NCI-H2196 (cell line): Measurements from ENCODE around the gene PARVB.

ENCODE experiments used
- DNase-seq: peaks from one replicate; lab custom pipeline; 2025; ENCODE audit not compliant: unreplicated experiment; lab: John Stamatoyannopoulos, UW

The PARVB gene

DNA sequence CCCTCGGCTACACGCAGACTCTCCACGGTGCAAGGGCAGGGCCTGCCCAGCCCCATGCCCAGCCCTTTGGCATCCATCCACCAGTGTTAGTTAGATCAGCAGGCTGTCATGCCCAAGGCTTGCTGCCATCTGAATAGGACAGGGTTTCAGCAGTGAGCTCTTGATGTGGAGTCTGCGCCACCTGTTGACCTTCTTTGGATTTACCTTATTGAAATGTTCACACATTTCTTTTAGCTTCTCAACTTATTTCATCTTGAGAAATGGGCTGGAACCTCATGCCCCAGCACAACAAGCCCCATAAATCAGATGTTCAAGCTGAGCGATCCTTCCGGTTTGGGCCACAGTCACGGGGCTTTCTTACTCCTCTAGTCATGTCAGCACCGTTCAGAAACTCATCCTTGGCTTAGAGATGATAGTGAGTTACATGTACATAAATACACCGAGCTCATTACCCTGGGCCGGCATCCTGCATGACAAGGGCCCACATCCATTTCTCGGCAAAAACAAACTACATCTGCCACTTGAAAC lies 61.7 kb downstream of the PARVB start:
- DNase-seq, result peak; percentile 94

DNA sequence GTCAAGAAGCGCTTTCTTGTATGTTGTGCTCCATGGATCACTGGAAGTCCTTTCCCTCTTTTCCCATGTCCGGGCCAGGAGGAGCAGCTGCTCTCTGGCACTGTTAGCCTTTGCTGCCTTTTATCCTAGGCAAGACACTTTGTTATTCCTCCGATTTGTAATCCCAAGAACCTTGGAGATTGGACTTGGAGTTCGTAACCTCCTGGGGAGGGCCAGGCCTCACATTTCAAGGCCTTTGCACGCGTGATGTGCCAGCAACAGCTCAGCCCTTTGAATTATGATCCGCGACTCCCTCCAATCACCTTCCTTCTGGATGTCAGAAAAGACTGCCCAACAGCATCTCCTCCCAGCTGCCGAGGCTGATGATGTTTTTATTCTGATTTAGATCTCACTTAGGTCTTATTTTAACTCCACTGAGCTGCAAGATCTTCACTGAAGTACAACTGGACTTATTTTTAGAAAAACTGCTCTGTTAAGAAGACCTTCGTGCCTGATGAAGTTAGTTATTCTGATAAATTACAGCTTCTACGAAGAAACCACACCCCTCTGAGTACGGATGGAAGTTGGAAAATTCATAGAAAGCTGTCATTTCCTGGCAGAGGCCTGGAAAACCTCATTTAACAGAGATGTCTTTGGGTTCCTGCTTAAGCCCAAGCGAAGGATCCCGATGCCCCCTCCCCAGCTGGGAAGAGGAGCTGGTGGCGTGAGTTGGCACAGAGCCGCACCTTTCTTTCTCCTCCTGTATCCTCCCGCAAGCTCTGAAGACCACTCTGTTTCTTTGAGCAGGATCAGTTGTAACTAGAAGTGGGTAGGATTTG lies 62.4 kb downstream of the PARVB start:
- no peak for DNase-seq

DNA sequence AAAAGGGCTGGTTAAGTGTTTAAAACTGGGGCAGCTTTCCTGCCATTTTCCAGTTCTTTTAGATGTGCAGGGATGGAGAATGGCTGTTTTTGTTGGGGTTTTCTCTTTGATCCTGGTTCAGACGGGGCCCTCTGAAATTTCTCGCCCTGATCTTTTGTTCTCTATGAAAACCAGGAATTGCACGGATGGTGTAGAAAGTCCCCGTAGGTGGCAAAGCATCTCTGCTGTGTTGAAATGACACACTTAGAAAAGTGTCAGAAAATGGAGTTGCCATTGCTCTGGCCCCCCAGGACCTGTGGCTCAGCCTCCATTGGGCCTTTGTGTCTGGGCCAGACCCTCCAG lies 63.0 kb downstream of the PARVB start:
- DNase-seq, result no peak

DNA sequence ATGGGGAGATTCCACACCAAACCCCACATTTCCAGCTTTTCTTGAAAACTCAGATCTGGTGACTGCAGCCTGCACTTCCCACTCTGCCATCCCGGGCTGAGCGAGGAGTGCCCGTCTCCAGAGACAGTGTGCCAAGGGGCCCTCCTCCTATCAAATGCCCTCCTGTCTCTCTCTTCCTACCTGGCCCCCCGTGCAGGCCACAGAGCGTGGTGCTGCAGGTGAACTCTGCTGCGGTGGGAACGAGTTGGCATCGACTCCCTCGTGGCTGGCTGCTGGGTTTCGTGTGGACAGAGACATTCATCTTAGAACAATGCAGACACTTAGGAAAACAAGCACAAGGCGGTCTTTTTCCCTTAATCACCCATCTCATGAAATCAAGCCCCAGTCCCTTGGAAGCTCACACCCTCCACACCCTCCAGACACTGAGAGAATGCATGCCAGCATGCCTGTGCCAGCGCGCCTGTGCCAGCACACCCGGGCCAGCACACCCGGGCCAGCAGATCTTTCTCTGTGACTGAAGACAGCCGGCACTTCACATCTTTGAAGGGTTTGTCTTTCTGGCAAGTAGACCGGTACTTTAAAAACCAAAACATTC lies 65.0 kb downstream of the PARVB start:
- DNase-seq, result peak; percentile 13

DNA sequence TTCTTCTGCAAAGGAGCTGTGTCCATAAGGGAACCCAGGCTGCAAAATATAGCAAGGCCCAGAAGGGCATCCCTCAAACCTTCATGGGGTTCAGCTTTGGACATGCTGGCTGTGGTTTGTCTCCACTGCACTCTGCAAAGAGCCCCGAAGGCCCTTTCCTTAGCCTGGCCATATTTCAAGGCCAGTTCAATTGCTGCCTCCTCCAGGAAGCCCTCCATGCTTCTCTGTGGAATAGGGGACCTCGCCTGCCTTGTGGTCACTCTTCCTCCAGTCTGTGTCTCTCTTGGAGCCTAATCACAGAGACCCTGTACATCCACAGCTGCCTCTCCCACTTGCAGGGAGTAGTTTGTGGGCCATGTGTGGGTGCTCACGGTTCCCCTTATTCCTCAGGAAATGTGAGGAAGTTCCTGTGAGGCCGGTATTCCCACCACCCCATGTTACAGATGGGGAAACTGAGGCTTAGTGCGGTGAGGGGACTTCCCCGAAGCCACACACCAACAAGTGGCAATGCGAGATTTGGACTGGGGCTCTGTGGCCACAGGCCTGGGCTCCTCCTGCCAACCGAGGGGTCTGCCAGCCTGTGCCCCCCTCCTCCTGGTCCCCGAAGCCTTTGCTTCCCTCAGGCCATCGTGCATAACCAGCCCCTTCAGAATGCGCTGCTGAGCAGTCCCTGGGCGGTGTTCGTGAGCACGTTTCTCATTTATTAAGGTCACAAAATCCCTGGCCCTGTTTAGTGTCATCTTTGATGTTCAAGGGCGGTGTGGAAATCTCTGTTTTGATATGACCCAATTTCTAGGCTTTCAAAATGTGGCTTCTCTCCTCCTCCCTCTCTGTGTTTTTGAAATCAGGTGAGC lies 65.8 kb downstream of the PARVB start:
- no peak for DNase-seq

DNA sequence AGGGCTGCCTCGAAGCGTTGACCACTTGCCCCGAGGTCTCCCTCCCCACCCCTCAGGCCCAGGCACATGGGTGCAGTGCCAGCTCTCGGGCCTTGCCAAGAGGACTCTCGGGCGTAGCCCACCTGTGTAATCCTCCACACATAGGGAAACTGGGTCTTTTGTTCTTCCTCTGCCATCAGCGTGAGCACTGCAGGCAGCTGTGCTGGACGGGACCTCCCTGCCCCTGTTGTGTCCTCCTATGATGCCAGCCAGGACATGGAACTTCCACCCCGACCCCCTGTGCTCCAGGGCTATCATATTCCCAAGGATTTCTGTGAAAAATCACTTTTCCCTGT lies 66.4 kb downstream of the PARVB start:
- no peak for DNase-seq

DNA sequence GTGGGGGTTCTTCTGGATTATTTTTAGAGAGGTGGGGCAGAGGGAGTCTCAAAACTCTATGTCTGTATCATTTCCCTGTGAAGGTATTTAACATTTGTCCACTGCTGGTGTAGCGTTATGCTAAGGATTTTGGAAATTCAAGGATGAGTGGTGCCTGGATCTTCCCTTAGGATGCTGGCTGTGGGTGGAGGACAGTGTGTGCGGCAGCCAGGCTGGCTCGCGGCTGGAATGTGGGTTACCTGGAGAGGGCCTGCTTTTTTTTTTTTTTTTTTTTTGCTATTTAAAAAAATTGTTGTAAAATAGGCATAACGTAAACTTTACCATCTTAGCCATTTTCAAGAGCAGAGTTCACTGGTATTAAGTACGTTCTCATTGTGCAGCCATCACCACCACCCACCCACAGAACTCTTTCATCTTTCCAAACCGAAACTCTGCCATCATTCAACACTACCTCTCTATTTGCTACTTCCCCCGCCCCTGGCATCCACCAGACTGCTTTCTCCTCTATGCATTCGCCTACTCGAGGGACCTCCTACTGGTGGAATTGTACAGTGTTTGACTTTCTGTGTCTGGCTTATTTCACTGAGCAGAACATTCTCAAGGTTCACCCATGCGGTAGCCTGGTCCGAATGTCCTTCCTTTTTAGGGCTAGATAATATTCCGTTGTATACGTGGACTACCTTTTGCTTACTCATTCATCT lies 67.1 kb downstream of the PARVB start:
- DNase-seq, result no peak

DNA sequence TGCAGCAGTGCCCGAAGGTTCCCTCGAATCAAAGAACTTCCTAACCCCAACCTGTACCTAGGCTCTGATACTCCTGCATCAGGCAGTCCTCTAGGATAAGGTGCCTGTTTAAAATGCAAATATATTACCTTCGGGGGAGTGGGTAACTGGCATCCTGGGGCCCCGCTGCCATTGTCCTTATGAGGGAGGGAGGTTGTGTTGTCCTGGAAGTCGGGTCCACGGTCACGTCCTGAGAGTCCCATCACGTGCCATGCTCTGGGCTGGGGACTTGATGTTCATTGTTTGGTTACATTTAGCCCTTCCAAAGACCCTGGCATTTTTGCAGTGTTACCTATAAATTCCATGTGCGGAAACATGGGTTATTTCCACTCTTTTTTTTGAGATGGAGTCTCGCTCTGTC lies 67.6 kb downstream of the PARVB start:
- DNase-seq, result no peak

DNA sequence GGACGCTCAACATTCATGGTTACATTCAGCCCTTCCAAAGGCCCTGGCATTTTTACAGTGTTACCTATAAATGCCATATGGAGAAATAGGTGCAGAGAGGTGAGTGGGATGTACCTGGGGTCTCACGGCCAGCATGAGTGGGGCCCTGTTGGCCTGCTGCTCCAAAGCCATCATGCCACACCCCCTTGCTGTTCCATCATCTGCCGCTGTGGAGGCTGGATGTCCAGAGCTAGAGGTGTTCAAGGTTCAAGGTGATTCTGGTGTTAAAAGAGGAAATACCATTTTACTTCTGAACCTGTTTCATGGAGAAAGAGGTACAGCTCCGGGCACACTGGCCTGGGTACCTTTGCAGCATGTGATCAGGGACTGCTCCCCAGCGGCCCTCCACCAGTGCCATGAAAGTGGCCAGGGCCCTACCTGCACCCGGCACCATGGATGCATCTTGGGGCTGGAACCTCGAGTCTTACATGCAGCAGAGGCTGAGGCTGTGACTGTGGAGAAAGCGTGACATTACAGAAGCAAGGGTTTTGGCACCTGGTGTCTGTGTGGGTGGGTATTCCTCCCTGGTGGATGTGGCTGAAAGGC lies 68.6 kb downstream of the PARVB start:
- no peak for DNase-seq

DNA sequence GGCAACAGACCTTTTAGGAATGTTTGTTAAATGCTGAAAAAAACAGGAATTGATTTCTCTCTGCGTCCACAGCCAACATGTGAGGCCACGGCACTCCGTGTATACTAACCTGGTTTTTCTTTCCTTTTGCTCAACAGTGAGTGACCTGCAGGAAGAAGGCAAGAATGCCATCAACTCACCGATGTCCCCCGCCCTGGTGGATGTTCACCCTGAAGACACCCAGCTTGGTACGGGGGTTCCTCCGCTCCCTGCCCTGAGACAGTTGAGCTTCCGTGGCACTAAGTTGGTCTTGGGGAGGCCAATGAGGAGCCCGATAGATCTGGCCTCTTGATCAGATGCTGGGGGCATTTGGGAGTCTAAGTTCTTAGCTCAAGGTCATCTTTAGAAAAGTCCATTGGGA lies 69.7 kb downstream of the PARVB start:
- no peak for DNase-seq

DNA sequence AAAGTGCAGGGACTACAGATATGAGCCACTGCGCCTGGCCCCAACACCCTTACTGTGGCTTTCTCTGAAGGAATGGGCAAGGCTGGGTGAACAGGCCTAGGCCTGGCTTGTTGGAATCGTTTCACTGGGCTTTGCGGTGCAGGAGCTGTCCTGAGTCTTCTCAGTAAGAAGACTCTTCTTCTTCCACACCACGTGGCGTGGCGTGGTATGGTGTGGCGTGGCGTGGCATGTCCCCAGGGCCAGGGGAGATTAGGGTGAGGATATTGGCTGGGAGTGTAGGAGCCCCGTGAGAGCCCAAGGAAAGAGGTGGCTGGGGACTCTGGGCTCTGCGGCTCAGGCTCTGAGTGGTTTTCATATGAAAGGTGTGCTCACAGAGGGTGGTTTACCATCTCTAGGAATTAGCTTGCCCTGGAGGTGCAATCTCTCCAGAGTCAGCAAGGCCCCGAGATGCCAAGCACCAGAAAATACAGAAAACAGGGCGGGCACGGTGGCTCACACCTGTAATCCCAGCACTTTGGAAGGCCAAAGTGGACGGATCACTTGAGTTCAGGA lies 70.7 kb downstream of the PARVB start:
- DNase-seq, result no peak

DNA sequence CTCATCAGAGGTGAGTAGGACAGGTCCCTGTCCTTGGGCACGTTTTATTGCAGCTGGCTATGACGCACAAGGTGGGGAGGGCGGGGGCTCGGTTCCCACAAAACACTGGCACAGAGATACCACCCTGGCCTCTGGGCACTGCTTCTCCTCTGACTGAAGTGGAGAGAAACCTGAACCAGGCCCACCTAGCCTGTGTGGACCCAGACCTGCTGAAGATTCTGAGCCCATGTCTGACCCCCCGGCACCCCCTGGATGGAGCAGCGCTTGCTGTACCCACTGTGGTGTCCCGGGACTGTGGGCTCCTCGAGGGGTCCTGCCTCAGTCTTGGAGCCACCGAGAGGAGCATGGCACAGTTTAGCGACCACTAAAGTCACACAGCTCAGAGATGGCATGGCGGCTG lies 72.6 kb downstream of the PARVB start:
- DNase-seq, result no peak

DNA sequence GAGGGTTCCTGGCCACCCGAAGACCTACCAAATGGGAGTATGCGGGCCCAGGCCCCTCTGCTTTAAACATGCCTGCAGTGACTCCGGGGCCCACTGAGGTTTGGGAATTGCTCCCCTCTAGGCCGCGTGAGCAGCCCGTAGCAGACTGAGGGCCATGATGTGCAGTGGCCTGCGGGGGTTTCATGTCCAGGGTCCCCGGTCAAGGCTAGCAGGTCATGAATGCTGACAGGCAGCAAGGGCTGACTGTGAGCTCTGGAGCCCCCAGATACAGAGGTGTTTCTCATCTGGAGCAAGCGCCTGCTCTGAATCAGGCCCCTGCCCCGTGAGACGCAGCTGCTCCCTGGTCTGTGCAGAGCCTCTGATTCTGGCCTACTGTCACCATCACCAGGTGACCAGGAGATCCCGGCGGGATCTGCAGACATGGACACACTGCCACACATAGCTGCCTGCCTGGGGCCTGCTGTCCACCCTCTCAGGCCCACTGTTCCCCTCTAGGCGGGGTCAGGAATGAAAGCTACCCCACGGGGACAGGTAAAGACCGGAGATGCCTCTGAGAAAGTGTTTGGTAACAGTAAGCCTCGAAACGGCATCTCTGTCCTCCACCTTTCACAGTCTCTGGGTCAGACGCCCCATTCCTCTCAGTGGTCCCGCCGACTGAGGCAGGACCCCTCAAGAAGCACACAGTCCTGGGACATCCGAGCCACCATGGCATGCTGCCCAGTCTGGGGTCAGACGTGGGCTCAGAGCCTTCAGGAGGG lies 73.3 kb downstream of the PARVB start:
- no peak for DNase-seq

DNA sequence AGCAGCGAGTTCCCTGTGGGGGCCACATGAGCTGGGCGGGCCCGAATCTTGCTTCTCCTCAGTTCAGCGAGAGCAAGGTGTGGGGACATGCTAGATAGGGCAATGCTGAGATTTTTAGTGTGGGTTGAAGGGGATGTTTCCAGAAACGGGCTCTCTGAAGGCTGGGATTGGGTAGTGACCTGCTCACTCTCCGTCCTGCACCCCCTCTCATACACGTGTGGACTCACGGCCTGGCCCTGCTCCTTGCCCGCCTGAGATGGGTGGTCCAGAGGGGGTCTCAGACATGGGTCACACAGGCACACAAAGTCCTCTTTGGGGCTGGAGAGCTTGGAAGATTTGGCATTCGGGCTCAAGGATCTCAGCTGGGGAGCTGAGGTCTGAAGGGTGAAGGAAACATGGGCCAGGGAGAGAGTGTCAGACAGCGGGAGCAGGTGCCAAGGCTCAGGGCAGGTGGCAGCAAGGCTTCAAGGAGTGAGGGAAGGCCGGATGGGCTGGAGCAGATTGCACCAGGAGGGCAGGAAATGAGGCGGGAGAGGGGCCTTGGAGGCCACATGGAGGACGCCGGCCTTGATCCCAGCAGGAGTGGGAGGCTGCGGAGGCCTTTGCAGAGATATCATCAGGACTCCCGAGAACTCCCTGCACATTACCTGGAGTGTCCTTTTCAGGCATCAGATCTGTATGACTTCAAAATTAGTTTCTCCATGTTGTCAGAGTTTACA lies 74.1 kb downstream of the PARVB start:
- DNase-seq, result no peak

DNA sequence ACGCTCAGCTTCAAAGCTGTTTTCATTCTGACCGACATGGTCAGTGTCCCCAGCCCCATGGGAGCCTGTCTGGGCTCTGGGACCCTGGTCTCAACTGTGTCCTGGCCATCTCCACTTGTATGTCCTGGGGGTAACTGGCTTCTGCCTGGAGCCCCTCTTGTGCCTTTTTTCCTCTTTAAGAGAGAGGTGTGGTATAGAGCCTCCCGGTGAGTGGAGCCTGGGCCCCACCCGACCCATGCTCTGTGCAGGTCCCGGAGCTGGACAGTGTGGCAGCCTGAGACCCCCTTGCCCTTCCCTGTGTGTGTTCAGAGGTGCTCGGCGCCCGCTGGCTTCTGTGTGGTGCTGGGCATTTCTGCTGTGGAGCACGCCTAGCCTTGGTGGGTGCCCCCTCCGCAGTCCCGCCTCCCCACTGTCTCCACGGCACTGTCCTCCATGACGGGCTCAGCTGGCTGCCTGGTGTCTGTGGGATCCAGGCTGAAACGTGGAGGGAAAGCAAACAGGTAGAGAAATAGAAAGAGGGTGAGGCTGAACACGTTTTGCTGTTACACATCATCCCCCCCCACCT lies 74.9 kb downstream of the PARVB start:
- DNase-seq, result no peak

DNA sequence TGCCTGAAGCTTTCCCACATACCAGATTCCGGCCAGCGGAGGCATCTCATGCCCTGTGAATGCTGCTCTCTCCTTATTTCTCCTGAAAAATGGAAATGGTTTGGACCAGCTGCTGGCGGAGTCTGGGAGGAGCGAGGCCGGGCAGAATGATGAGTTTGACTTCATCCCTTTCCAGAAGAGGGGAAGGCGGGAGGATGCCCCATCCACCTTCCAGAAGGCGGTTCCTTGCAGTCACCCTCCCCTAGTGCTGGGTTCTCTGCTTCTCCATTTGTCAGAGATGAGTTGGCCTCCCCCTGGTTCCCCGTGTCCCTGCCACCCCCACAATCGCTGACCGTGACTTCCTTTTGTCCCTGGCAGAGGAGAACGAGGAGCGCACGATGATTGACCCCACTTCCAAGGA lies 75.6 kb downstream of the PARVB start:
- no peak for DNase-seq

DNA sequence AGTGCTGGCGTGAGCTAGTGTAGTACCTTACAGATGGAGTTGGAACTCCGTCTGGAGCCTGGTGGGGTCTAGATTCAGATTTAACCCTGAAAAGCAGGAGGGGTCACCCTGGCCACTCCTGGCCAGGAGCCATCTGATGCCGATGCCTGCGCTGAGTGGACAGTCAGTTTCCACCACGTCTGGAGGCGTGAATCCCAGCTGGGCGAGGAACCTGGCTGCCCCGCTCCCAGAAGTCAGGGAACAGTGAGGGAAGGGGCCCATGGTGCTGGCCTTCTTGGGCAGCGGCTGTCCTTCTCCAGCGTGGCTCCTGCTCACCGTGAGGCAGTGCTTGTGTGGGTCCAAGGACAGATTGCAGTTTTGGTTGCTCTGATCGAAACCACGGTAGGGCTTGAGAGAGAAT lies 76.3 kb downstream of the PARVB start:
- DNase-seq, result no peak

DNA sequence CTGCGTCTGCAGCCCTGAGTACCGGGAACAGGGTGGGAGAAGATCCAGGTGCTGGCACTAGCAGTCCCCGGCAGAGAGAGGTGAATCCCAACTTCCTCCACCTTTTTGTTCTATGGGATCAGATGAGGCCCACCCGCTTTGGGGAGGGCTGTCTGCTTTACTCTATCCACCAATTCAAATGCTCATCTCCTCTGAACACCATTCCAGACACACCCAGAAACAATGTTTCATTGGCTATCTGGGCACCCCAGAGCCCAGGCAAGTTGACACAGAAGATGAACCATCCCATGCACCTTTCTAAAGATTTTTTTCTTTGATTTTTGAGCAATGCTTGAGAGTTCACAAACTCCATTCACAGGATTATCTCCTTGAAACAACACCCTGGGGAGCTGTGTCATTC lies 78.0 kb downstream of the PARVB start:
- DNase-seq, result no peak

DNA sequence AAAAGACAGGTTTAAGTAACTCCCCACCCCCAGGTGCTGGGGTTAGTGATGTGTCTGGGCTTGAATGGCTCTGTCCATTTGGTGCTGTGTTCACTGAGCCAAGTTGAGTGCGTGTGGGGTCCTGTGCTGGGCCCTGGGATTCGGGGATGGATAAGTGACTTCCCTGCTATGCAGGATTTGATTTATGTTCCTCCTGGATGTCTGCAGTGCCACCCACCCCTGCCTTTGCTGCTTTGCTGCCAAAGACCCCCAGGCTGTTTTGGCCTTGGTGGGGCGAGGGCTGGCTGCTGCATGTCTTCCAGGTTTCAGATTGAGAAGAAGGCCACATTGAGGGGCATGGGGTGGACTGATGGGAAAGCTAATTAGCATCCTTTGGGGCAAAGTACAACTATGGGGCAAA lies 78.8 kb downstream of the PARVB start:
- no peak for DNase-seq
